Glutamatergic neuron (in vitro differentiated cells): Measurements from ENCODE around the gene VWA3B. TPM values are rescaled to one million over a fixed set of nuclear protein-coding genes. Genes with fewer than 3 reads are reported as not detected.

Experiments used
- DNase-seq: peaks from one replicate; pipeline ENCODE4 v3.0.0; 2022
- H3K27ac Mint-ChIP-seq: one replicate; pipeline ENCODE4 v1.8.0; 2020; ENCODE audit warnings: mild to moderate bottlenecking, mixed read lengths, inconsistent platforms; ENCODE audit not compliant: unreplicated experiment
- H3K27me3 Mint-ChIP-seq: one replicate; pipeline ENCODE4 v1.8.0; 2020; ENCODE audit warnings: mild to moderate bottlenecking, moderate library complexity, mixed read lengths, inconsistent platforms; ENCODE audit not compliant: unreplicated experiment
- H3K36me3 Mint-ChIP-seq: one replicate; pipeline ENCODE4 v1.8.0; 2020; ENCODE audit warnings: mild to moderate bottlenecking, mixed read lengths, inconsistent platforms; ENCODE audit not compliant: unreplicated experiment
- H3K4me1 Mint-ChIP-seq: one replicate; pipeline ENCODE4 v1.8.0; 2020; ENCODE audit warnings: mild to moderate bottlenecking, low read depth, mixed read lengths, inconsistent platforms; ENCODE audit not compliant: unreplicated experiment
- H3K4me3 Mint-ChIP-seq: one replicate; pipeline ENCODE4 v1.8.0; 2020; ENCODE audit warnings: mild to moderate bottlenecking, mixed read lengths, inconsistent platforms; ENCODE audit not compliant: unreplicated experiment
- H3K9me3 Mint-ChIP-seq: one replicate; pipeline ENCODE4 v1.8.0; 2020; ENCODE audit warnings: mild to moderate bottlenecking, moderate library complexity, mixed read lengths, inconsistent platforms; ENCODE audit not compliant: unreplicated experiment
- total RNA-seq: library from RNA; stranded (reverse); fragmentation: NEBNext Ultra II Directional; extraction: Animal tissue kit (Norgen Biotek cat#: 25700); gene quantifications from one replicate; pipeline ENCODE4 v1.2.1, GENCODE V29; 2021; ENCODE audit not compliant: unreplicated experiment
- TF ChIP-seq, protein P1 (sequence below): fragments of 200-600 bp; sonication (generic); IDR thresholded peaks from one replicate; pipeline ENCODE4 v1.5.0; 2021; ENCODE audit not compliant: partially characterized antibody, unreplicated experiment

The VWA3B gene
- total RNA-seq, 1 donor from 2014 or later = not detected

- peaks cover 5% of the 10 kb centered on the region for H3K36me3 Mint-ChIP-seq
- no peak overlapping the region for H3K27ac Mint-ChIP-seq
- no peak for DNase-seq
- H3K4me3 Mint-ChIP-seq = no peak overlapping the region
- peaks cover 1% of the 10 kb centered on the region for H3K27me3 Mint-ChIP-seq
- H3K4me1 Mint-ChIP-seq = peaks cover 4% of the 10 kb centered on the region
- H3K9me3 Mint-ChIP-seq = peaks cover 4% of the 10 kb centered on the region
- TF ChIP-seq, protein P1, sequence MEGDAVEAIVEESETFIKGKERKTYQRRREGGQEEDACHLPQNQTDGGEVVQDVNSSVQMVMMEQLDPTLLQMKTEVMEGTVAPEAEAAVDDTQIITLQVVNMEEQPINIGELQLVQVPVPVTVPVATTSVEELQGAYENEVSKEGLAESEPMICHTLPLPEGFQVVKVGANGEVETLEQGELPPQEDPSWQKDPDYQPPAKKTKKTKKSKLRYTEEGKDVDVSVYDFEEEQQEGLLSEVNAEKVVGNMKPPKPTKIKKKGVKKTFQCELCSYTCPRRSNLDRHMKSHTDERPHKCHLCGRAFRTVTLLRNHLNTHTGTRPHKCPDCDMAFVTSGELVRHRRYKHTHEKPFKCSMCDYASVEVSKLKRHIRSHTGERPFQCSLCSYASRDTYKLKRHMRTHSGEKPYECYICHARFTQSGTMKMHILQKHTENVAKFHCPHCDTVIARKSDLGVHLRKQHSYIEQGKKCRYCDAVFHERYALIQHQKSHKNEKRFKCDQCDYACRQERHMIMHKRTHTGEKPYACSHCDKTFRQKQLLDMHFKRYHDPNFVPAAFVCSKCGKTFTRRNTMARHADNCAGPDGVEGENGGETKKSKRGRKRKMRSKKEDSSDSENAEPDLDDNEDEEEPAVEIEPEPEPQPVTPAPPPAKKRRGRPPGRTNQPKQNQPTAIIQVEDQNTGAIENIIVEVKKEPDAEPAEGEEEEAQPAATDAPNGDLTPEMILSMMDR = no peak
These were observed 88.8 kb downstream of the VWA3B start for GRCh38 chr2:98175811-98176210.

GRCh38 chr2:98177286-98177685, 90.3 kb downstream of the VWA3B start:
- no peaks in the 10 kb centered on the region for H3K9me3 Mint-ChIP-seq
- peaks cover 4% of the 10 kb centered on the region for H3K4me1 Mint-ChIP-seq
- no peak for DNase-seq
- H3K4me3 Mint-ChIP-seq = no peak overlapping the region
- H3K27ac Mint-ChIP-seq = no peak overlapping the region
- TF ChIP-seq, protein P1 = no peak
- no peaks in the 10 kb centered on the region for H3K36me3 Mint-ChIP-seq
- no peaks in the 10 kb centered on the region for H3K27me3 Mint-ChIP-seq

GRCh38 chr2:98177986-98178385, 91.0 kb downstream of the VWA3B start:
- H3K4me3 Mint-ChIP-seq = no peak overlapping the region
- H3K4me1 Mint-ChIP-seq = peaks cover 4% of the 10 kb centered on the region
- TF ChIP-seq, protein P1 = no peak

GRCh38 chr2:98180456-98180855, 93.5 kb downstream of the VWA3B start:
- Mint-ChIP-seq H3K36me3 (no peaks in the 10 kb centered on the region), H3K27ac (no peak overlapping the region), H3K4me1 (peaks cover 4% of the 10 kb centered on the region), H3K4me3 (no peak overlapping the region), H3K27me3 (no peaks in the 10 kb centered on the region), H3K9me3 (no peaks in the 10 kb centered on the region)
- TF ChIP-seq, protein P1 = no peak
- no peak for DNase-seq

More at GRCh38 chr2:98177986-98178385, 91.0 kb downstream of the VWA3B start:
- H3K27ac Mint-ChIP-seq = no peak overlapping the region
- no peaks in the 10 kb centered on the region for H3K9me3 Mint-ChIP-seq
- DNase-seq = no peak
- no peaks in the 10 kb centered on the region for H3K27me3 Mint-ChIP-seq
- no peaks in the 10 kb centered on the region for H3K36me3 Mint-ChIP-seq

GRCh38 chr2:98181346-98181745, 94.4 kb downstream of the VWA3B start:
- Mint-ChIP-seq H3K36me3 (no peaks in the 10 kb centered on the region), H3K4me3 (no peak overlapping the region), H3K9me3 (no peaks in the 10 kb centered on the region), H3K27ac (no peak overlapping the region), H3K4me1 (peaks cover 4% of the 10 kb centered on the region), H3K27me3 (no peaks in the 10 kb centered on the region)
- DNase-seq = no peak
- TF ChIP-seq, protein P1 = no peak
